22Rv1 (cell line): ENCODE results near the gene FABP3.

ENCODE experiments used
- H3K27ac ChIP-seq: fragments of 450-650 bp; 2 replicates; pipeline ENCODE4 v1.5.1; 2017
- ZFX ChIP-seq: fragments of 450-650 bp; IDR thresholded peaks from 2 replicates; pipeline ENCODE4 v1.6.1; 2017; ENCODE audit warnings: antibody characterized with exemption, borderline replicate concordance
- TF ChIP-seq, protein P1 (sequence below): fragments of 450-650 bp; IDR thresholded peaks from 2 replicates; pipeline ENCODE4 v1.5.1; 2017; ENCODE audit warnings: mild to moderate bottlenecking

FABP3 gene

DNA sequence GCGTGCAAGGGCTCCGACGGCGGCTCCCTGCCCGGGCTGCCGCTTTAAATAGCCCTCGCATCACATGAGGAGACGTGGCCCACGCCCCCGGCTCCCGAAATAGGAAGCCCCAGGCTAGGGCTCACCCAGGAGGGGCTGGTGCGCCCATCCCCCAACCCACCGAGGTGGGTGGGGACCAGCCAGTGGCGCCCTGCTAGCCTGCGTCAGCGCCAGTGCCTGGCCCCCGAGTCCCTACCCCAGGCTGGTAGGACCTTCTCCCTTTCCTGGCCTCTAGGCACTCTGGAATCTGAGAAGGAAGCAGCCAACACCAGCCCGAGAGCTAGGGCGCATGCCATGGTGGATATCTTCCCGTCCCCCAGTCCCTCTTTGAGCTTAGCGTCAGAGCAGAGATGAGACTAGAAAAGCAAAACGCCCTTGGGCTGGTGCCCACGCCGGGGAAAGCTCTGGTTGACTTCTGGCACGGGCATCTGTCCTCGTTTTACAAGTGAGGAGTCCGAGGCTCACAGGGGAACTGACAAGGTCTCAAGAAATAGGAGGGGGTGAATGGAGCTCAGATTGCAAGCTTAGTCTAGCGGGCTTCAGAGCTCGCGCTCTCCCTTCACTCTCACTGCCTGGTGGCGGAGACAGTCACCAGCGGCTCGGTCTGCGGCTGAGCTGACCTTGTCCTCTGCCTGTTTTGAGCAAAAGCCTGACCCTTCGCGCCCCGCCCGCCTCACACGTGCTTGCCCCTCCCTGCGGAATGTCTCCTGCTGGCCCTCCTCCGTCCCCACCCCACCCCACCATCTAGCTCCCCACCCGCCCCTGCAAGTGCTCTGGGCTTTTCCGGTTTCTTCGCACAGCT, at the start of gene FABP3:
TSS of gene FABP3 (minus strand) at position 21 of the 841 bp plus-strand sequence. CDS start 62 bp downstream, outside the sequence.
- no peak for TF ChIP-seq ZFX
- TF ChIP-seq, protein P1, sequence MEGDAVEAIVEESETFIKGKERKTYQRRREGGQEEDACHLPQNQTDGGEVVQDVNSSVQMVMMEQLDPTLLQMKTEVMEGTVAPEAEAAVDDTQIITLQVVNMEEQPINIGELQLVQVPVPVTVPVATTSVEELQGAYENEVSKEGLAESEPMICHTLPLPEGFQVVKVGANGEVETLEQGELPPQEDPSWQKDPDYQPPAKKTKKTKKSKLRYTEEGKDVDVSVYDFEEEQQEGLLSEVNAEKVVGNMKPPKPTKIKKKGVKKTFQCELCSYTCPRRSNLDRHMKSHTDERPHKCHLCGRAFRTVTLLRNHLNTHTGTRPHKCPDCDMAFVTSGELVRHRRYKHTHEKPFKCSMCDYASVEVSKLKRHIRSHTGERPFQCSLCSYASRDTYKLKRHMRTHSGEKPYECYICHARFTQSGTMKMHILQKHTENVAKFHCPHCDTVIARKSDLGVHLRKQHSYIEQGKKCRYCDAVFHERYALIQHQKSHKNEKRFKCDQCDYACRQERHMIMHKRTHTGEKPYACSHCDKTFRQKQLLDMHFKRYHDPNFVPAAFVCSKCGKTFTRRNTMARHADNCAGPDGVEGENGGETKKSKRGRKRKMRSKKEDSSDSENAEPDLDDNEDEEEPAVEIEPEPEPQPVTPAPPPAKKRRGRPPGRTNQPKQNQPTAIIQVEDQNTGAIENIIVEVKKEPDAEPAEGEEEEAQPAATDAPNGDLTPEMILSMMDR: no peak
- H3K27ac ChIP-seq: no peak within 1 kb of the TSS

DNA sequence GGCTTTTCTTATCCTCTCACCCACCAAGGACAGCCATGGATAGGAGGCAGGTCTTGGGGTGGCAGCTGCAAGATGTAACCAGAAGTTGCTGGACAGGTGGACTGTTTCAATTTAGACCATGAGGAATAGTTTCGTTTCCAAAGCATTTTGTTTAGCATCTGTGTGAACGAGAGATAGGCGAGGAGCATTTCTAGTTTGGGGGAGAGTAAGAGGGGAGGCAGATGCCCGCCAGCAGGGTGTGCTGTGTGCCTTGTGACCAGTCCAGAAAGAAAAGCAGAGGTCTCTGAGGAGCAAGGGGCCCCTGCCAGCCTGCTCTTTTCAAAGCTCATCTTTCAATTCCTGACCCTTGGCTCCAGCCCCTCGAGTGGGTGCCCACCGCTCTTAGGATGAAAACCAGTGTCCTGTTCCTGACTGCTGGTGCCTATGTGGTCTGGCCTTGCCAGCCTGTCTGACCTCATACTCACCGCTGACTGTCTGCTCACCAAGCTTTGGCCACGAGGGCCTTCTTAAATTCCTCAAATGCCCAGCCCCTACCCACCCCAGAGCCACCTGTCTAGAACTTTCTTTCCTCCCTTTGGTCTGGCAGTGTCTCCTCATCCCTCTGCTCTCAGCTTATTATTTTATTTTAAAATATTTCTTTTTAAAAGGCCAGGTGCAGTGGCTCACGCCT, 48.6 kb upstream of the FABP3 start:
- no peak overlapping the region for H3K27ac ChIP-seq

DNA sequence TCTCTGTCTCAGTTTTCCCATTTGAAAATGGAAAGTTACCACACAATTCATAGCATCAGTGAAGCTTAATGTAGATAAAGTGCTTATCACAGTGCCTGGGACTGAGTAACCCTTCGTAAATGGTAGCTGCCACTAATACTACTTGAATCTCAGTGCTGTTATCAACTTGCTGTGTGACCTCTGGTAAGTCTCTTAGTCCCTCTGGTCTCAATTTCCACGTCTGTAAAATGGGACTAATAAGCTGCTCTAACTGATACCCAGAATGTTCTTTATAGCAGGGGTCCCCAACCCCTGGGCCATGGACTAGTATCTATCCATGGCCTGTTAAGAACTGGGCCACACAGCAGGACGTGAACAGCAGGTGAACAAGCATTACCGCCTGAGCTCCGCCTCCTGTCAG, 47.8 kb upstream of the FABP3 start:
- no peak overlapping the region for H3K27ac ChIP-seq
- TF ChIP-seq, protein P1: no peak
- TF ChIP-seq ZFX: no peak

More for the DNA sequence above, 48.6 kb upstream of the FABP3 start:
- TF ChIP-seq ZFX: no peak
- TF ChIP-seq, protein P1: peak; percentile 44

DNA sequence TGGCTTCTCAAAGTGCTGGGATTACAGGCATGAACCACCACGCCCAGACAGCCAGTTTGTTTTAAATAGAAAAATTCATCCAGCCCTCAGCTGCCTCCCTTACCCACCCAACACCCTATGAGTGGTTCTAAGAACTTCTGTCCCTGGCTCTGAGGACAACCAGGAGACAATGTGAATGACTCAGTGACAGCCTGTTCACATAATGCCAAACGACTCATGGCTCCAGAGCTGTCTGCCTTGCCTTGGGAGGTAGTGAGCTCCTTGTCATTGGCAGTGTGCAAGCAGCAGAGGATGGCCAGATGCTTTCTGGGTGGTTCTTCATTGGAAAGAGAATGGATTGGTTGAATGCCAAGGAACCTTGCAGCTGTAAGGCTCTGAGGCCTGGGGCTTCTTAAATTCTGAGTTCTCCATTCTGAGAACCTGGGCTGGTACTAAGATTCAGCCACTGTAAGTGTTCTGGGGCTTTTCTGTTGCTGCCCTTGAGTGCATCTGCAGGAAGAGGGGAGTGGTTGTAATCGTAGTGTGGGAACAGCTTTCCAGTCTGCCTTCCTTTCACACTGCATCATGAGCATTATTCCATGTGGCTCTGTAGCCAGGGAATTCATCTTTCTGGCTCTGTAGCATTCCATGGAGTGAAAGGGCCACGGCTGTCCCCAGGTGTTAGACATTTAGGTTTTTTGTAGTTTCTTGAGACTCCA, 45.9 kb upstream of the FABP3 start:
- H3K27ac ChIP-seq: no peak overlapping the region

DNA sequence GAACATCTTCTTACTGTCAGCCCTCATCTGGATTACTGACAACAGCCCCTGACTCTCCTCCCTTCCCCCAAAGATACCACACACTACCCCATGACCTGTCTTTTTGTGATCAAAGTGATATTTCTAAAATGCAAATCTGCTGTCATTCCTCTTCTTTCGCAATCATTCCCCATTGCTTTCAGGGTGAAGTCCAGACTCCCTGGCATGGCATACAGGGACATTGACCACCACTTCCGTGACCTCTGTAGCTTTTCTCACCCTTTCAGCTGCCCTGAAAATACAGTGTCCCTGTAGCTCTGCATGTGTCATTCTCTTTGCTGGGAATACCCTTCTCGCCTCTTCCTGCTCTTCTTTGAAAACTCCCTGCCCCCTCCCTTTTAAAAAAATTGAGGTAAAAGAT, 44.3 kb upstream of the FABP3 start:
- no peak overlapping the region for H3K27ac ChIP-seq
- no peak for TF ChIP-seq ZFX
- TF ChIP-seq, protein P1: no peak

More for the DNA sequence above, 45.9 kb upstream of the FABP3 start:
- TF ChIP-seq, protein P1: no peak
- no peak for TF ChIP-seq ZFX

- no peak overlapping the region for H3K27ac ChIP-seq
- TF ChIP-seq, protein P1: no peak
- TF ChIP-seq ZFX: no peak
Observed at GRCh38 chr1:31416101-31416736, 43.3 kb upstream of the FABP3 start.
